Spleen (tissue), 11 donors: ENCODE data around the gene GRB10. TPM values are rescaled to one million over a fixed set of nuclear protein-coding genes. Genes with fewer than 3 reads are reported as not detected.

ENCODE experiments used
- DNase-seq: peaks from one replicate; pipeline ENCODE4 v3.0.0-alpha.2; 2020
- H3K27ac ChIP-seq, 8 donors: fragments of 200-600 bp; sonication (generic) in 7 of 8; 1 replicate in 4 of 8; 2 replicates in 4 of 8; pipeline versions ENCODE4 v1.5.0 to v1.8.0; 2016 to 2021; ENCODE audit warnings: inconsistent platforms in 4 of 8, mild to moderate bottlenecking in 4 of 8, moderate library complexity in 1 of 8
- H3K27me3 ChIP-seq, 7 donors: fragments of 200-600 bp; sonication (generic) in 6 of 7; replicated peaks in 1 of 7; 1 replicate in 4 of 7; 2 replicates in 3 of 7; pipeline versions ENCODE4 v1.5.0 to v1.8.0; 2016 to 2021; ENCODE audit warnings: inconsistent platforms in 3 of 7, mild to moderate bottlenecking in 1 of 7
- H3K36me3 ChIP-seq, 6 donors: fragments of 200-600 bp; sonication (generic) in 5 of 6; 1 replicate in 4 of 6; 2 replicates in 2 of 6; pipeline versions ENCODE4 v1.5.0 to v1.8.0; 2016 to 2021; ENCODE audit warnings: inconsistent platforms in 2 of 6
- H3K4me1 ChIP-seq, 6 donors: fragments of 200-600 bp; sonication (generic) in 5 of 6; 1 replicate in 3 of 6; 2 replicates in 3 of 6; pipeline versions ENCODE4 v1.5.0 to v1.8.0; 2016 to 2021; ENCODE audit warnings: inconsistent platforms in 3 of 6
- H3K4me3 ChIP-seq, 8 donors: fragments of 200-600 bp; sonication (generic) in 7 of 8; 1 replicate in 4 of 8; 2 replicates in 4 of 8; pipeline versions ENCODE4 v1.5.0 to v1.8.0; 2016 to 2021; ENCODE audit warnings: inconsistent platforms in 4 of 8, mild to moderate bottlenecking in 4 of 8, moderate library complexity in 2 of 8
- H3K9me3 ChIP-seq, 8 donors: fragments of 200-600 bp; sonication (generic) in 7 of 8; 1 replicate in 4 of 8; 2 replicates in 4 of 8; pipeline versions ENCODE4 v1.5.0 to v1.8.0; 2016 to 2021; ENCODE audit warnings: inconsistent platforms in 4 of 8
- POLR2A ChIP-seq, 3 donors: fragments of 450-650 bp; IDR thresholded peaks; one replicate each; pipeline ENCODE4 v1.5.1; 2017; ENCODE audit warnings: antibody characterized with exemption in 3 of 3, mild to moderate bottlenecking in 1 of 3
- POLR2AphosphoS5 ChIP-seq, 3 donors: sonication (generic); formaldehyde crosslinking; IDR thresholded peaks; one replicate each; pipeline ENCODE4 v1.5.1; 2017; ENCODE audit warnings: antibody characterized with exemption in 3 of 3
- WGBS, 5 donors: extraction: QIAGEN DNeasy Blood & Tissue Kit in 3 of 5; methylation state at CpG; one replicate each; pipeline versions ENCODE4 v1.1.5 to v1.1.7; 2013 to 2018; 5-methylcytosine and 5-hydroxymethylcytosine counted together
- intact Hi-C: fragments of 100-400 bp; cut with DNase I; formaldehyde crosslinking; loops from one replicate; pipeline ENCODE4 v1.15.0; 2023; ENCODE audit warnings: low total_unique reads
- polyA plus RNA-seq, 3 donors: library from polyadenylated mRNA; stranded (reverse); fragments of 200-250 nt; gene quantifications; one replicate each; pipeline ENCODE4 v1.2.1, GENCODE V29; 2013
- total RNA-seq, 7 donors: library from RNA; depleted of rRNA in 3 of 7; stranded (reverse); fragments of >200 nt in 3 of 7; fragmentation: NEBNext Ultra II Directional in 4 of 7; extraction: Animal tissue kit (Norgen Biotek cat#: 25700) in 4 of 7; gene quantifications; one replicate each; pipeline versions ENCODE4 v1.1.0 to v1.2.1, GENCODE V29; 2016 to 2021
- TF ChIP-seq, protein P1 (sequence below), 11 experiments: fragments of 200-600 bp in 7 of 11; fragments of 450-650 bp in 4 of 11; sonication (generic) in 4 of 11; IDR thresholded peaks in 8 of 11; conservative IDR thresholded peaks in 3 of 11; 1 replicate in 7 of 11; 2 replicates in 4 of 11; pipeline versions ENCODE4 v1.4.0 to v1.8.0; 2016 to 2021; ENCODE audit warnings: antibody characterized with exemption in 11 of 11, inconsistent platforms in 4 of 11, mild to moderate bottlenecking in 1 of 11
- donor health status: healthy with polysubstance abuse.
- donor health status: DM: no; HTN: no; CAD: no; lungs with moderate emphysema.
- donor health status: DM: no; HTN: no; CAD: no.
- donor health status: Bipolar disorder and iron deficiency.
- donor health status: healthy.
- donor health status: DM: no; HTN: no; CAD: no.
- donor health status: DM: yes; HTN: yes; CAD: no.

The GRB10 gene
- total and polyA plus RNA-seq, 10 donors: 11.3 to 159 (median 115) TPM

GRCh38 chr7:50727072-50727471, 55.6 kb downstream of the GRB10 start:
- Histone ChIP-seq H3K4me3 (no peak overlapping the region), H3K27ac (peak overlapping the region in 5 of 8 donors; percentile 2 to 93 (median 20)), H3K27me3 (peaks cover 0 to 4% (median 0%) of the 10 kb centered on the region in 7 donors), H3K9me3 (no peaks in the 10 kb centered on the region), H3K4me1 (peaks cover 6 to 98% (median 60%) of the 10 kb centered on the region in 6 donors), H3K36me3 (peaks cover 0 to 5% (median 0%) of the 10 kb centered on the region in 6 donors)
- WGBS, 5 donors: 57 to 77% (median 62%) methylated on average over 3 of the region's 3 CpGs
- intact Hi-C loops: no loop called here
- TF ChIP-seq POLR2A (IDR thresholded peaks at IDR 0.05) (no peak), POLR2AphosphoS5 (IDR thresholded peaks at IDR 0.05) (no peak)
- DNase-seq: peak; percentile 36

- H3K4me1 ChIP-seq: peaks cover 6 to 98% (median 62%) of the 10 kb centered on the region in 6 donors
- 53 to 78% (median 67%) methylated on average over 3 of the region's 3 CpGs for whole genome bisulfite sequencing, 5 donors
- peaks cover 0 to 4% (median 0%) of the 10 kb centered on the region in 7 donors for H3K27me3 ChIP-seq
- H3K27ac ChIP-seq: peak overlapping the region in 5 of 8 donors; percentile 70 to 93 (median 86)
- H3K4me3 ChIP-seq: no peak overlapping the region
- H3K36me3 ChIP-seq: no peaks in the 10 kb centered on the region
- peak in 1 of 3 donors; percentile 63 for TF ChIP-seq POLR2AphosphoS5 (IDR thresholded peaks at IDR 0.05)
- no peak for TF ChIP-seq POLR2A (IDR thresholded peaks at IDR 0.05)
- TF ChIP-seq, protein P1, sequence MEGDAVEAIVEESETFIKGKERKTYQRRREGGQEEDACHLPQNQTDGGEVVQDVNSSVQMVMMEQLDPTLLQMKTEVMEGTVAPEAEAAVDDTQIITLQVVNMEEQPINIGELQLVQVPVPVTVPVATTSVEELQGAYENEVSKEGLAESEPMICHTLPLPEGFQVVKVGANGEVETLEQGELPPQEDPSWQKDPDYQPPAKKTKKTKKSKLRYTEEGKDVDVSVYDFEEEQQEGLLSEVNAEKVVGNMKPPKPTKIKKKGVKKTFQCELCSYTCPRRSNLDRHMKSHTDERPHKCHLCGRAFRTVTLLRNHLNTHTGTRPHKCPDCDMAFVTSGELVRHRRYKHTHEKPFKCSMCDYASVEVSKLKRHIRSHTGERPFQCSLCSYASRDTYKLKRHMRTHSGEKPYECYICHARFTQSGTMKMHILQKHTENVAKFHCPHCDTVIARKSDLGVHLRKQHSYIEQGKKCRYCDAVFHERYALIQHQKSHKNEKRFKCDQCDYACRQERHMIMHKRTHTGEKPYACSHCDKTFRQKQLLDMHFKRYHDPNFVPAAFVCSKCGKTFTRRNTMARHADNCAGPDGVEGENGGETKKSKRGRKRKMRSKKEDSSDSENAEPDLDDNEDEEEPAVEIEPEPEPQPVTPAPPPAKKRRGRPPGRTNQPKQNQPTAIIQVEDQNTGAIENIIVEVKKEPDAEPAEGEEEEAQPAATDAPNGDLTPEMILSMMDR (IDR thresholded peaks at IDR 0.05 in 8 of 11, conservative IDR thresholded peaks at IDR 0.05 in 3 of 11): no peak
- H3K9me3 ChIP-seq: no peaks in the 10 kb centered on the region
- intact Hi-C loops: no loop called here
- no peak for DNase-seq
Measured at GRCh38 chr7:50725774-50726173, 56.9 kb downstream of the GRB10 start.

DNA sequence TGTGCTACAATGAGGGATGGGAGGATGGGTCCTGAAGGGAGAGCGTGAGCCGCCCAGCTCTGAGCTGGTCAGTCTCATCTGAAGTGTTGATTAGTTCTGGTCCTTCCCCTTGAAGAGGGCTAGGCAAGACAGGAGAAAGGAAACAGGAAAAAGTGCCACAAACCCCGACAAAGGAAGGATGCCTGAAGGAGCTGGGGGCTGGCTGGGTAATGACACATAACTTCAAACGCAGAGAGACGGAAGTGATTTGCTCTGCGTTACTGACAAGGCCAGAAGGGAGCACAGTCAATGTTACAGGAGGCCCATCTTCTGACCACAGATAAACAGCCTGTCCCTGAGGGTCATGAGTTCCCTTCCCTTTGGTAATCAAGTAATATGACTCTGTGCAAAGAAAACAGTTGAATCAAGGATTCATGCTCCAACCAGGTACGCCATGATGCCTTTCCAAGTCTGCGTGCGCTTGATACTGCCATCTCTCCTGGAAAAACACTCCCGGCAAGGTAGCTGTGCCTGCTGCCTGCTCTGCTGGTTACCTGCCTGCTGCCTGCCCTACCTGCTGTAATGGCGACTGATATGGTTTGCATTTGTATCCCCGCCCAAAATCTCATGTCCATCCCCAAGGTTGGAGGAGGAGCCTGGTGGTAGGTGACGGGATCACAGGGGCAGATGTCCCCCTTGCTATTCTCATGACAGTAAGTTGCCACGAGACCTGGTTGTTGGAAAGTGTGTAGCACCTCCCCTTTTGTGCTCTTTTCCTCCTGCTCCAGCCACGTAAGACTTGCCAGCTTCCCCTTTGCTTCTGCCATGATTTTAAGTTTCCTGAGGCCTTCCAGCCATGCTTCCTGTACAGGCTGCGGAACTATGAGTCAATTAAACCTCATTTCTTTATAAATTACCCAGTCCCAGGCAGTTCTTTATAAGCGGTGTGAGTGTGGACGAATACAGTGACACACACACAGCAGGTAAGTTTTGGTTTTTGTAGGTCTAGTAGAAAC, 57.9 kb downstream of the GRB10 start:
- Histone ChIP-seq H3K4me1 (peaks cover 6 to 96% (median 57%) of the 10 kb centered on the region in 6 donors), H3K9me3 (no peaks in the 10 kb centered on the region), H3K27me3 (peaks cover 0 to 4% (median 0%) of the 10 kb centered on the region in 7 donors), H3K4me3 (no peak overlapping the region), H3K36me3 (no peaks in the 10 kb centered on the region), H3K27ac (peak overlapping the region in 6 of 8 donors; percentile 67 to 93 (median 78))
- TF ChIP-seq, protein P1 (IDR thresholded peaks at IDR 0.05 in 8 of 11, conservative IDR thresholded peaks at IDR 0.05 in 3 of 11): no peak
- TF ChIP-seq POLR2AphosphoS5 (IDR thresholded peaks at IDR 0.05): peak in 1 of 3 donors; percentile 18
- TF ChIP-seq POLR2A (IDR thresholded peaks at IDR 0.05): no peak
- intact Hi-C loops: no loop called here
- DNase-seq: peak; percentile 69
- 60 to 67% (median 64%) methylated on average over 18 of the region's 18 CpGs for WGBS, 5 donors

GRCh38 chr7:50723888-50724287, 58.8 kb downstream of the GRB10 start:
- 61 to 78% (median 70%) methylated on average over 9 of the region's 9 CpGs for WGBS, 5 donors
- intact Hi-C loops: no loop called here
- Histone ChIP-seq H3K4me1 (peaks cover 6 to 92% (median 52%) of the 10 kb centered on the region in 6 donors), H3K27ac (peak overlapping the region in 6 of 8 donors; percentile 67 to 93 (median 78)), H3K9me3 (no peaks in the 10 kb centered on the region), H3K4me3 (no peak overlapping the region), H3K36me3 (no peaks in the 10 kb centered on the region), H3K27me3 (peaks cover 0 to 4% (median 0%) of the 10 kb centered on the region in 7 donors)
- TF ChIP-seq POLR2A (IDR thresholded peaks at IDR 0.05) (no peak), POLR2AphosphoS5 (IDR thresholded peaks at IDR 0.05) (peak in 1 of 3 donors; percentile 23)
- TF ChIP-seq, protein P1 (IDR thresholded peaks at IDR 0.05 in 8 of 11, conservative IDR thresholded peaks at IDR 0.05 in 3 of 11): no peak
- no peak for DNase-seq
